CD4-positive, alpha-beta T cell treated with Interleukin-1 beta for 1 hour (primary cell): ENCODE results near the gene ZSCAN5C.
"Not testable (repeated sequence)": the region's sequence is repeated elsewhere in the genome, so short reads cannot be mapped to it uniquely, and the experiment has no call there.

ENCODE experiments used
- DNase-seq, 2 donors: peaks; one replicate each; pipeline ENCODE4 v3.0.0-alpha.2; 2020 to 2022

The ZSCAN5C gene

DNA sequence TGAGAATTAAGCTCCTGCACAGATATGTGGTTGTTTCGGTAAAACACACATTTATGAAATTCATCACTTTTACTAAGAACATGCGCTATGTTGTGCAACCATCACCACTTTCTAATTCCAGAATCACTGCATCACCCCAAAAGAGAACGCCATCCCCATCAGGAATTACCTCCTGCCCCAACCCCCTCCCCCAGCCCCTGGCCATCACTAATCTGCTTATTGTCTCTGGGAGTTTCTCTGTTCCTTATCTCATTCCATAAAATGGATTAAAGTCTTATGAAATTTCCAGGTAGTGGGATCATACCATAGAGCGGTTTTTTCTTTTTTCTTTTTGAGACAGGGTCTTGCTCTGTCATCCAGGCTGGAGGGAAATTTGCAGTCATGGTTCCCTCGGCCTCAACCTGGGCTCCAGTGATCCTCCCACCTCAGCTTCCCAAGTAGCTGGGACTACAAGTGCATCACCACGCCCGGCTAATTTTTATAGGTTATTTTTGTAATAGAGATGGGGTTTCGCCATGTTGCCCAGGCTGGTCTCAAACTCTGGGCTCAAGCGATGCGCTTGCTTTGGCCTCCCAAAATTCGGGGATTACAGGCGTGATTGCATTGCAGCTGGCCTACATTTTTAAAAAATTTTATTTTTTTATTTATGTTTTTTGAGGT, 8.0 kb upstream of the ZSCAN5C start:
- DNase-seq, result no peak

DNA sequence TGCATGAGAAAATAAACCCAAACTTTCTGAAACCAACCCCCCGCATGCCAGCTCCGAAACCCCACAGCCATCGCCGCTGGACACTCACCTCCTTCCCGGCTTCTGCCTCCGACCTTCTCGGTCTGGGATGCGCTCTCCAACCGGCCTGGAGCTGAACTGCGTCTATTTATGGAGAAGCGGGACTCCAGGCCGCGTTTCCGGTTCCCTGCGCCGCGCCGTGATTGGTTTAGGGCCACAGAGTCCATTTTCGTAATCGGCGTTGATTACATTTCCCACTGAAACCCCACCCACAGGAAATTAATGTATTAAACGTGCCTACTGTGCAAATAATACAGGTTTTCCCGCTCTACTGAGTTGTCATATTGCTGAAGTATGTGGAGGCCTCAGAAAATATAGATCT, 4.4 kb upstream of the ZSCAN5C start, which contains the start of gene ZSCAN5B:
Gene ZSCAN5B, minus strand, starts transcription at position 138 of the 400 bp plus-strand sequence. CDS start 4,731 bp downstream, outside the sequence.
- not testable (repeated sequence) for DNase-seq

DNA sequence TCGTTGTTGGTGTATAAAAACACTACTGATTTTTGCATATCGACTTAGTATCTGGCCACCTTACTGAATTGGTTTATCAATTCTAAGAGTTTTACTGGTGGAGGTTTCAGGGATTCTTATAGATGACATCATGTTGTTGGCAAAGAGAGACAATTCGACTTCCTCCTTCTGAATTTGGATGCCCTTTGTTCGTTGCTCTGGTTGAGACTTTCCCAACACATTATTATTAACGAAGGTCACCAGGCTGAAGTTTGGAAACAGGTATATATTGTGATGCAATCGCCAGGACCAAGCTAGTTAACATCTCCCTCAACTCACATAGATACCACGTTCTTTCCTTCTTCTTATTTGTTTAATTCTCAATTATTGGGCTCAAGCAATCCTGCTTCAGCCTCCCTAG, 2.4 kb upstream of the ZSCAN5C start:
- DNase-seq, result no peak

DNA sequence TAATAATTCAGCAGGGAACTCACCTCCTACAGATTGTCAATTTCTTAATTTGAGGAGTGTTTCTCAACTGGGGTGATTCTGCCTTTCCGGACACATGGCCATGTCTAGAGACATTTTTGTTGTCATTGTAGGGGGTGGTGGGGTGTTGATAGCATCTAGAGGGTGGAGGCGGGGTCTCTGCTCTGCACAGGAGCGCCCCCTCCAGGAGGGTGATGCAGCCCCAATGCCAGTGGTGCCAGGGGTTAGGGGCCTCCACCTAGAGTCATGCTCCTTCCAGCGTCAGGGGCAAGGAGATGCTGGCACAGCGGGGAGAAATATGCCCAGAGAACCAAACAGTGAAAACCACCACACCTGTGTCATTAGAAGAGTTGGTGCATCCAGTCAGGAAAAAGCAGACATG, 5.5 kb downstream of the ZSCAN5C start:
- DNase-seq, result not testable (repeated sequence)

DNA sequence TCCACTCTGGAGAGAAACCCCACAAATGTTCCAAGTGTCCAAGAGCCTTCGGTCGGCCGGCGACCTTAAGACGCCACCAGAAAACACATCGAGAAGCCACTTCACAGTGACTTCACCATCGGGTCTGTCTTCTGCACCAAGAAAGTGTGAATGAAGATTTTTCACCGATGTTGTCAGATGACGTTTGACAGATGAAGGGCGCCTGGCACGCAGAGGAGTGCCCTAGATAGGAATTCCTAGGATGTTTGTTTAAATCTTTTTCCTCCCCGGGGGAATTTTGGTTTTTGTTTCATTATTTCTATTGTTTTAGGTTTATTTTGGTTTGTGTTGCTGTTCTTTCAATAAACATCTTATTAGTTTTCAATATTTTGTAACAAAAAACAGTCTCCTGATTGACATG, 7.0 kb downstream of the ZSCAN5C start:
- DNase-seq, result no peak

DNA sequence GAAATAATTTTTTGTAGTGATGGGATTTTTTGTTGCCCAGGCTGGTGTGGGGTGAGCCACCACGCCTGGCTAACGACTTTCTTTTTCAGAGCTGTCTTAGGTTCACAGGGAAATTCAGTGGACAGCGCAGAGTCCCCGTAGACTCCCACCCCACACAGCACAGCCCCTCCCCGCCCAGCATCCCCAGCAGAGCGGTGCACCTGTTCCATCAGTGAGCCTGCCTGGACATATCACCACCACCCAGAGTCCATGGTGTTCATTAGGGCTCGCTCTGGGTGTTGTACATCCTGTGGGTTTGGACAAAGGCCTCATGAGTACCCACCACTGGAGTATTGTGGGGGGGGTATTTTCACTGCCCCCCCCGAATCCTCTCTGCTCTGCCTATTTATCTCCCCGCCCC, 8.0 kb downstream of the ZSCAN5C start:
- DNase-seq, result not testable (repeated sequence)

DNA sequence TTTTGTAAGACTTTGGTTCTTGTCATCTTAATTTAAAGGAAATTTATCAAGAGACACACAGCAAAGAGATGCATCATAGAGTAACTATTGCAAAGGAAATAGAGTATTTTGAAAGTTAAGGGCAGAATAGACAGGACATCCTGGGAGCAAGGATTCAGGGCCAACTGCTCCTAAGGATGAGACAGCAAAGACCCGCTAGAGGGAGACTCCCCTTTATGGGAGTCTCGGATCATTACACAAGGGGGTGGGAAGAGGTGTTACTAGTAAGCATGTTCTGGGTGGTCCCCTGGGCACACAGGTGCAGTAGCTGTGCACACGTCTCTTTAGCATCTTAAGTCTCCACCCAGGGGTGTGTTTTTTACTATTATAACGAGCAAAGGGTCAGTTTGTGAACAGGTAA, 9.6 kb downstream of the ZSCAN5C start:
- no peak for DNase-seq

DNA sequence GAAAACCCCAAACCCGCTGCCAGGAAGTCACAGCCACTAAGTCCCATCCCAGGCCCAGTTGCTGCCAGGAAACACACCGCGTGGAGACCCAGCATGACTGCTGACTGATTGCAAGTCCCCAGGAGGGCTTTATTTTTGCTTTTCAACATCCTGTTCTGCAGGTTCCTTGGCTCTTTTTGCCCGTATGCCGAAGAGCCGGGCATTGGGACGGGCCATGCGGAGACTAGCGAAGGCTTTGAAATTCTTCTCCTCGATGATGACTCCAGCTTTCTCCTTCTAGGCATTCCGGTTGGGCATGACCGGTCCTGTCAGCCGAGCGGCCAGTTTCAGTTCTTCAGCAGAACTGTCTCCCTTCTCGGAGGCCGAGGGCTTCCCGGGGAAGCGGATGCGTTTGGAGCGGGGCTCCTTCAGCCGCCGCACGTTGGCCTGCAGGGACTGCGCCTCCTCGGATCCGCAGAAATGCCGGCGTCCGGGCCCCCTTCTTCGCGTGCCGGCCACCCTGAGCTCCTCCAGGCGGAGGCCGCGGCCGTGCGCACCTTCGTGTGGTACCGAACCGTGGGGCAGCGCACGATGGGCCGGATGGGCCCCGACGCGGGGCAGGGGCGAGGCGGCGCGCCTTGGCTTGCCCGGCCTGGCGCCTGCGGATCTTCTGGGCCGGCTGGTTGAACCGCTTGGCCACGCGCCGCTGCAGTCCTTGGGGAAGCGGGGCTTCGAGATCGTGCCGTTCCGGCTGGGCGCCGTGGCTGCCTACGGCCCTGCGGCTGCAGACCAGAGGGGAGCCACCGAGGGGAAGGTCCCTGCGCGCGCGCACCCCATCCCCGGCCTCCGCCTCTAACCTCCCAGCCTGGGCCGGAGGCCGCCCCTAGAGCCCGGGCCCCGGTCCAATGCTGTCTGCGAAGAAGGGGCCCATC, 15.2 kb downstream of the ZSCAN5C start:
- no peak for DNase-seq

DNA sequence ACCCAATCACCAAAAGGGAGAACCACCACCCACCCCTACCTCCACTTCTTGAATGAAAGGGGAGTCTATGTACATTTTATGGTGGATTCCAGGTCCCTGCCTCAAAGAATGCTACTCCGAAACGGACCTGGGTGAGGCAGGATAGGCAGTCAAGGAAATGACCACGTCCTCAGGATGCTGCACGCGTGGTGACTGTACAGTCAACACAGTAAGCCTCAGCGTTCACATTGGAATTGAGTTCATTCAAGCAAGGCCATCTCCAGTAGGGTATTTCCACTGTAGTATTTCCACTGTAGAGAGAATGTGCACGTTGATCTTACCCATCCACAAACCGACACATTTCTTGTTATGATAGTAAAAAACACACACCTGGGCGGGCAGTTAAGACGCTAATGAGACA, 16.9 kb downstream of the ZSCAN5C start:
- no peak for DNase-seq

DNA sequence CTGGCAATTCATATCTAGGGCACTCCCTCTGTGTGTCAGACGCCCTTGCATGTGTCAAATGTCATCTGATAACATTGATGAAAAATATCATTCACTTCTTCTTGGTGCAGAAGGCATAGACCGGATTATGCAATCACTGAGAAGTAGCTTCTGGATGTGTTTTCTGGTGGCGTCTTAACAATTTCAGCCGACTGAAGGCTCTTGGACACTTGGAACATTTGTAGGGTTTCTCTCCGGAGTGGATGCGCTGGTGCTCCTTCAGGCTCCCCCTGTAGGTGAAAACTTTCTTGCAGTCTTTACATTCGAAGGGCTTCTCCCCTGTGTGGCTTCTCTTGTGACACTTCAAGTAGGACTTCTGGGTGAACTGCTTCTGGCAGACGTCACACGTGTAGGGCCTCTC, 19.4 kb downstream of the ZSCAN5C start:
- not testable (repeated sequence) for DNase-seq

DNA sequence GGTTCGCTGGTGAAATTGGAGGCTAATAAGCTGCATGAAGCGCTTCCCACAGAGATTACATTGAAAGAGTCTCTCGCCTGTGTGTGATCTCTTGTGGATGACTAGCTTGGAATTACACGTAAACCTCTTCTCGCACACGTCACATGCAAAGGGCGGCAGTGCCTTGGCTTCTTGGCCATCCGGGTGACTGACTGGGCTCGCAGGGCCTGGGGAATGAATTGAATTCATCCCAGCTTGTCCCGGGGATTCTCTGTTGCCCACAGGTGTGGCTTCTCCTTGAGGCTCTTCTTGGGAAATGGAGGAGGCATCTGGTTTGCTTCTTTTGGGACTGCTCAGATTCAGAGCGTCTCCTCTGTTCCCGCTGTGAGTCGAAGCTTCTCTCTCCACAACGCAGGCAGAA, 19.8 kb downstream of the ZSCAN5C start:
- DNase-seq, result no peak

DNA sequence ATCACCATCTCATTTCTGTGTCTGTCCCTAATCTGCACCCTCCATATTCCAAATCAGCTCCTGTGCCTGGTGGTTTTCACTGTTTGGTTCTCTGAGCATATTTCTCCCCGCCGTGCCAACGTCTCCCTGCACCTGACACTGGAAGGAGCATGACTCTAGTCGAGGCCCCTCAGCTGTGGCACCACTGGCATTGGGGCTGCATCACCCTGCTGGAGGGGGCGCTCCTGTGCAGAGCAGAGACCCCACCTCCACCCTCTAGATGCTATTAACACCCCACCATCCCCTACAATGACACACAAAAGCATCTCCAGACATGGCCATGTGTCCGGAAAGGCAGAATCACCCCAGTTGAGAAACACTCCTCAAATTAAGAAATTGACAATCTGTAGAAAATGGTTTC, 20.8 kb downstream of the ZSCAN5C start:
- DNase-seq, result no peak

DNA sequence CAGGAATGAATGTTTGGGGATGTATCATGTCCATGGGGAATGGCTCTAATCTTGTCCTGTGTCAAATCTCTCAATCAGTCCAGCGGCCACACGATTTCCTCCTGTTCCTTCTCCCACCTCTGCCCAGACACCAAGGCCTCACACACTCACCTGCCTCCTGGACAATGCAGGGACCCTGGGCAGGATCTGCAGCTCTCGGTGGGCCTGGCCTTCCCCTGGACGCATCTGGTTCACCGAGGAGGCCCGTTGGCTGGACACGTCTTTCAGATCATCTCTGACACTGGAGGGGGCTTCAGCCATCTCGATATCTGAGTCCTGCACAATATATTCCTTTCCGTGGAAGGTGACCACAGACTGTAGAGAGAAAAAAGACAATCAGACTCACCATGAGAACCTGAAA, 21.4 kb downstream of the ZSCAN5C start:
- no peak for DNase-seq

DNA sequence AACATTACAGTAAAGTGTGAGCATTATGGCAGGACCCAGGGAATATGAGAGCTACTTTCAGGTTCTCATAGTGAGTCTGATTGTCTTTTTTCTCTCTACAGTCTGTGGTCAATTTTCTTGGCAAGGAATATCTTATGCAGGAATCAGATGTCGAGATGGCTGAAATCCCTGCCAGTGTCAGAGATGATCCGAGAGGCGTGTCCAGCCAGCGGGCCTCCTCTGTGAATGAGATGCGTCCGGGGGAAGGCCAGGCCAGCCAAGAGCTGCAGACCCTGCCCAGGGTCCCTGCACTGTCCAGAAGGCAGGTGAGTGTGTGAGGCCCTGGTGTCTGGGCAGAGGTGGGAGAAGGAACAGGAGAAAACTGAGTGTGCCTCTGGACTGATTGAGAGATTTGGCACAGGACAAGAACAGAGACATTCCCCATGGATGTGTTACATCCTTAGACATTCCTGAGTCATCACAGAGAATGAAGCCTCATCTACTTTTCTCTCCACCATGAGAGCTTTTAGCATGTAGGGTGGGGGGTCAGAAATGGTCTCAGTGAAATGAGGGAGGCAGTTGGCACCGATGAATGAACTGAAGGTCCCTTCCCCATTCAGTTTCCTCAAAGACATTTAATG, 43.2 kb downstream of the ZSCAN5C start:
- no peak for DNase-seq

DNA sequence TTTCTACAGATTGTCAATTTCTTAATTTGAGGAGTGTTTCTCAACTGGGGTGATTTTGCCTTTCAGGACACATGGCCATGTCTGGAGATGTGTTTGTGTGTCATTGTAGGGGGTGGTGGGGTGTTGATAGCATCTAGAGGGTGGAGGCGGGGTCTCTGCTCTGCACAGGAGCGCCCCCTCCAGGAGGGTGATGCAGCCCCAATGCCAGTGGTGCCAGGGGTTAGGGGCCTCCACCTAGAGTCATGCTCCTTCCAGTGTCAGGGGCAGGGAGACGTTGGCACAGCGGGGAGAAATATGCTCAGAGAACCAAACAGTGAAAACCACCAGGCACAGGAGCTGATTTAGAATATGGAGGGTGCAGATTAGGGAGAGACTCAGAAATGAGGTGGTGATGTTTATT, 43.7 kb downstream of the ZSCAN5C start:
- DNase-seq, result not testable (repeated sequence)

DNA sequence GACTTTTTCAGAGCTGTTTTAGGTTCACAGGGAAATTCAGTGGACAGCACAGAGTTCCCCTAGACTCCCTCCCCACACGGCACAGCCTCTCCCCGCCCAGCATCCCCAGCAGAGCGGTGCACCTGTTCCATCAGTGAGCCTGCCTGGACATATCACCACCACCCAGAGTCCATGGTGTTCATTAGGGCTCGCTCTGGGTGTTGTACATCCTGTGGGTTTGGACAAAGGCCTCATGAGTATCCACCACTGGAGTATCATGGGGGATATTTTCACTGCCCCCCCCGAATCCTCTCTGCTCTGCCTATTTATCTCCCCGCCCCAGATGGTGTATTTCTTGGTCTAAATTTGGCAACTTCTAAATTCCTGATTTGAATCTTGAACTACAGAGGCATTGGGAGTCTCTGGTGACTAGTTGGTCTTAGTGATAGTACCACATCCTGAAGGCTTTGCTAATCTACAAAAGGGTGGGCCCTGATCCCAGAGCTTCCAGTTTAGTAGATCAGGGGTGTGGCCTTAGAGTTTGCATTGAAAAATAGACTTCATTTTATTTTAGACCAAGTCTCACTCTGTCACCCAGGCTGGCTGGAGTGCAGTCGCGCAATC, 46.8 kb downstream of the ZSCAN5C start:
- not testable (repeated sequence) for DNase-seq

DNA sequence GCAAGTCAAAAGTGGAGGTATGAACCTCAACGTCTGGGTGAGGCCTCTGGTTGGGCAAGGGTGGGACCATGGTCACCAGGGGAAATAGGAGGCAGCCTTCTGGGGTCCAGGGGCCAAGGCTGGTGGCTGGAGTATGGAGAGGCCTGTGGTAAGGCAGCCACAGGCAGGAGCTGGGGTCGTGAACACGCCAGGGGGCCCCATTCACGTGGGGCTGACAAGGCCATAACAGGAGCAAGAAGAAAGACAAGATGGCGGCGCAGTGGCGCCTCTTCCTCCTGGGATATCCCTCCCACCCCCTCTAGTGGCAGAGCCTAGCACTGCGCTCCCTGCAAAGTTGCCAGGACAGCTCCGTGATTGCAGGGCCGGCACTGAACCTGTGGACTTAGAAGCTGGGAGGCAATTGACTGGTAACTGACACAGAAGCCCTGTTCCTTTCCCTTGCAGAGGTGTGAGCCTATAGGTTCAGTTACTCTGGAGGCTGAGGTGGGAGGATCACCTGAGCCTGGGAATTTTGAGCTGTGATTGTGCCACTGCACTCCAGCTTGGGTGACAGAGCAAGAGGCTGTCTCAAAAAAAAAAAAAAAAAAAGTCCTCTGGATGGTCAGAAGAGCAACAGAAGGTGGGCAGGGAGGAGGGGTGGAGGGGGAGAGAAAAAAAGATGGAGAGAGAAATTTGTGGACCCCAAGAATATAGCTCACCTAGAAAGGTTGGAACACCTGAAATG, 50.8 kb downstream of the ZSCAN5C start:
- DNase-seq, result peak; percentile 66 to 69

DNA sequence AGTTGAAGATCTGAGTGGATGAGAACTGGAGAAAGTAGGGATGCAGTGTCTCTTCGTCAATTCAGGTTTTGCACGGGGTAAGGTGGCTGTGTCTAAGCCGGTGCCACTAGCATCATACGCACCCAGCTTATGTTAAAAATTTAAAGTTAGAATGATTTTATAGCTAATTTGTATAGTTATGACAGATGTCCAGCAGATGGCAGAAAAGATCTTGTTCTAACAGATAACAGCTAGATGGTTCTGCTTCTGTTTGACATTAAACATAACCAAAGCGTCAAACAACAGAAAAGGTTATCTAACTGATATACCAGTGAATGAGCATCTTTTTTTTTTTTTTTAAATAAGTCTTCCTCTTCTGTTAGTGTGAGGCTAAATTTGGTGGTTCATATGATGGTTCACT, 51.7 kb downstream of the ZSCAN5C start:
- peak in 1 of 2 donors; percentile 53 for DNase-seq

DNA sequence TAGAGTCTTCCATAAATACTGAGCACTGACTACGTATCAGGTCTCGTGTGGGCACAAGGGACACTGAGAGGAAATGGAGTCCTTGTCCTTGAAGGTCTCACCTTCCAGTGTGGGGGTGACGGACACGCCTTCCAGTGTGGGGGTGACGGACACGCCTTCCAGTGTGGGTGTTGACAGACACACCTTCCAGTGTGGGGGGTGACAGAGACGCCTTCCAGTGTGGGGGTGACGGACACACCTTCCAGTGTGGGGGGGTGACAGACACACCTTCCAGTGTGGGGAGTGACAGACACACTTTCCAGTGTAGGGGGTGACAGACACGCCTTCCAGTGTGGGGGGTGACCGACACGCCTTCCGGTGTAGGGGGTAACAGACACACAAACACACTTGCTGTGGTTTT, 56.2 kb downstream of the ZSCAN5C start:
- no peak for DNase-seq
